ENCODE measurements around the gene TTLL5.

GRCh38 chr14:75857199-75857598, 196.2 kb downstream of the TTLL5 start:
- TF ChIP-seq POLR2A (IDR thresholded peaks at IDR 0.05) (no peak), EP300 (IDR thresholded peaks at IDR 0.05) (no peak), CTCF (IDR thresholded peaks at IDR 0.05) (no peak)

Measured in tibial nerve (tissue), 4 donors.